ENCODE results near the gene WFS1.

DNA sequence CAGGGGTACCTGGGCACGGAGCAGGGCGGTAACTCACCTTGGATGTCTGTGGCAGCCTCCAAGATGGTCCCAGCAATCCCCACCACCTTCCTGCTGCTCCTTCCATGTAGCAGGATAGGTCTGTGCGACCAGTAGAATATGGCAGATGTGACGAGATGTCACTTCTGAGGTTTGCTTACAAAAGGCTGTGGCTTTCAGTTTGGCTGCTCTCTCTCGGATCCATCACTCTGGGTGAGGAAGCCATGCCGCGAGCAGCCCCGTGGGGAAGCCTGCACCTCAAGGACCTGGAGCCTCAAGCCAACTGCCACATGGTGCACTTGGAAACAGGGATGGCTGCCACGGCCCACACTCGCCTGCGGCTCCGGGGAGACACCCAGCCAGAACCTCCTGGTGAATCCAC is 37.6 kb downstream of the WFS1 start:
- TF ChIP-seq, protein P1, sequence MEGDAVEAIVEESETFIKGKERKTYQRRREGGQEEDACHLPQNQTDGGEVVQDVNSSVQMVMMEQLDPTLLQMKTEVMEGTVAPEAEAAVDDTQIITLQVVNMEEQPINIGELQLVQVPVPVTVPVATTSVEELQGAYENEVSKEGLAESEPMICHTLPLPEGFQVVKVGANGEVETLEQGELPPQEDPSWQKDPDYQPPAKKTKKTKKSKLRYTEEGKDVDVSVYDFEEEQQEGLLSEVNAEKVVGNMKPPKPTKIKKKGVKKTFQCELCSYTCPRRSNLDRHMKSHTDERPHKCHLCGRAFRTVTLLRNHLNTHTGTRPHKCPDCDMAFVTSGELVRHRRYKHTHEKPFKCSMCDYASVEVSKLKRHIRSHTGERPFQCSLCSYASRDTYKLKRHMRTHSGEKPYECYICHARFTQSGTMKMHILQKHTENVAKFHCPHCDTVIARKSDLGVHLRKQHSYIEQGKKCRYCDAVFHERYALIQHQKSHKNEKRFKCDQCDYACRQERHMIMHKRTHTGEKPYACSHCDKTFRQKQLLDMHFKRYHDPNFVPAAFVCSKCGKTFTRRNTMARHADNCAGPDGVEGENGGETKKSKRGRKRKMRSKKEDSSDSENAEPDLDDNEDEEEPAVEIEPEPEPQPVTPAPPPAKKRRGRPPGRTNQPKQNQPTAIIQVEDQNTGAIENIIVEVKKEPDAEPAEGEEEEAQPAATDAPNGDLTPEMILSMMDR (IDR thresholded peaks at IDR 0.05 in 8 of 11, conservative IDR thresholded peaks at IDR 0.05 in 3 of 11) = no peak
- TF ChIP-seq POLR2A (IDR thresholded peaks at IDR 0.05) = no peak
